OCI-LY7 (cell line): Measurements from ENCODE around the gene TEX12. TPM values are rescaled to one million over a fixed set of nuclear protein-coding genes. Genes with fewer than 3 reads are reported as not detected.

ENCODE experiments used
- BruUV-seq: library from RNA; stranded (reverse); fragments of 400-500 nt; replicated peaks from 2 replicates; lab custom pipeline; 2021; lab: Mats Ljungman, UMichigan
- CTCF ChIA-PET: fragments of 300-600 bp; sonication (Branson Sonifier 250); formaldehyde crosslinking; loops from one replicate; lab custom pipeline; 2022; ENCODE audit warnings: antibody characterized with exemption; ENCODE audit not compliant: unreplicated experiment; lab: Charles Lee
- POLR2A ChIA-PET: fragments of 300-600 bp; sonication (Branson Sonifier 250); formaldehyde crosslinking; loops from one replicate; lab custom pipeline; 2022; ENCODE audit warnings: antibody characterized with exemption; lab: Charles Lee
- DNase-seq: peaks from one replicate; pipeline ENCODE4 v3.0.0-alpha.2; 2015; ENCODE audit warnings: low spot score
- H2AFZ ChIP-seq: fragments of 200-600 bp; sonication (generic), shearing (Covaris generic); 2 replicates; pipeline ENCODE4 v1.6.1; 2014; ENCODE audit warnings: mild to moderate bottlenecking, antibody characterized with exemption, low read length, moderate library complexity
- H3K27ac ChIP-seq: fragments of 200-600 bp; sonication (generic); 2 replicates; pipeline ENCODE4 v1.5.1; 2014; ENCODE audit warnings: mixed run types, low read depth, mild to moderate bottlenecking, moderate library complexity, low read length, inconsistent platforms; ENCODE audit not compliant: poor library complexity, severe bottlenecking
- H3K36me3 ChIP-seq: fragments of 200-600 bp; sonication (generic); 2 replicates; pipeline ENCODE4 v1.6.1; 2014; ENCODE audit warnings: mild to moderate bottlenecking, antibody characterized with exemption, low read length, moderate library complexity, mixed read lengths; ENCODE audit not compliant: insufficient read depth
- H3K4me1 ChIP-seq: fragments of 200-600 bp; sonication (generic); 2 replicates; pipeline ENCODE4 v1.5.1; 2014; ENCODE audit warnings: mild to moderate bottlenecking, low read length; ENCODE audit not compliant: insufficient read depth, poor library complexity, severe bottlenecking
- H3K4me2 ChIP-seq: fragments of 200-600 bp; sonication (generic); 2 replicates; pipeline ENCODE4 v1.6.1; 2014; ENCODE audit warnings: mild to moderate bottlenecking, low read length
- H3K4me3 ChIP-seq: fragments of 200-600 bp; sonication (generic); 2 replicates; pipeline ENCODE4 v1.5.1; 2014; ENCODE audit warnings: mild to moderate bottlenecking, low read depth, low read length; ENCODE audit not compliant: poor library complexity, severe bottlenecking
- H3K79me2 ChIP-seq: fragments of 200-600 bp; sonication (generic); 2 replicates; pipeline ENCODE4 v1.6.1; 2016; ENCODE audit warnings: low read depth, mild to moderate bottlenecking, low read length, moderate library complexity, mixed read lengths; ENCODE audit not compliant: insufficient read depth
- H3K9me2 ChIP-seq: fragments of 200-600 bp; sonication (generic); 2 replicates; pipeline ENCODE4 v1.6.1; 2016; ENCODE audit warnings: mild to moderate bottlenecking, low read length, mixed read lengths; ENCODE audit not compliant: insufficient read depth
- H3K9me3 ChIP-seq: fragments of 200-600 bp; sonication (generic); 2 replicates; pipeline ENCODE4 v1.6.1; 2014; ENCODE audit warnings: mild to moderate bottlenecking, mixed run types, low read length, mixed read lengths
- H4K20me1 ChIP-seq: fragments of 200-600 bp; sonication (generic); 2 replicates; pipeline ENCODE4 v1.6.1; 2014; ENCODE audit warnings: mild to moderate bottlenecking, antibody characterized with exemption, low read length, moderate library complexity, mixed read lengths; ENCODE audit not compliant: insufficient read depth
- EZH2phosphoT487 ChIP-seq: fragments of 200-600 bp; sonication (generic); IDR thresholded peaks from 2 replicates; pipeline ENCODE4 v1.6.1; 2018; ENCODE audit warnings: low read depth, borderline replicate concordance, mild to moderate bottlenecking, mixed run types, antibody characterized with exemption, low read length, moderate library complexity, mixed read lengths
- intact Hi-C: fragments of 100-400 bp; cut with micrococcal nuclease; formaldehyde crosslinking; loops from one replicate; pipeline ENCODE4 v1.10.0; 2022; ENCODE audit not compliant: unreplicated experiment
- total RNA-seq, 2 experiments: library from RNA; depleted of rRNA in 1 of 2; stranded (reverse); fragments of >200 nt in 1 of 2; shearing (Covaris generic) in 1 of 2; gene quantifications; 2 replicates each; pipeline ENCODE4 v1.2.3, GENCODE V29; 2014 to 2022
- TF ChIP-seq, protein P1 (sequence below): fragments of 200-600 bp; sonication (generic); conservative IDR thresholded peaks from 2 replicates; pipeline ENCODE4 v1.5.1; 2014; ENCODE audit warnings: mild to moderate bottlenecking, antibody characterized with exemption, low read length, moderate library complexity, mixed read lengths

TEX12 gene
- total RNA-seq, 2 experiments from 2014 or later = 0.44 to 0.59 TPM

GRCh38 chr11:112212290-112212689 is 45.1 kb downstream of the TEX12 start:
- intact Hi-C loops = loop anchor here (10.0 kb wide), 1 partner anchor 373 kb away; no protein-coding TSS in a partner anchor
- Histone ChIP-seq H3K27ac (no peak overlapping the region), H2AFZ (no peak overlapping the region), H3K4me2 (no peak overlapping the region), H3K4me3 (no peak overlapping the region), H3K79me2 (no peaks in the 10 kb centered on the region), H3K4me1 (no peaks in the 10 kb centered on the region), H3K9me3 (no peaks in the 10 kb centered on the region), H4K20me1 (no peaks in the 10 kb centered on the region), H3K36me3 (no peaks in the 10 kb centered on the region), H3K9me2 (no peaks in the 10 kb centered on the region)
- no TSS peak for BruUV-seq
- TF ChIP-seq, protein P1, sequence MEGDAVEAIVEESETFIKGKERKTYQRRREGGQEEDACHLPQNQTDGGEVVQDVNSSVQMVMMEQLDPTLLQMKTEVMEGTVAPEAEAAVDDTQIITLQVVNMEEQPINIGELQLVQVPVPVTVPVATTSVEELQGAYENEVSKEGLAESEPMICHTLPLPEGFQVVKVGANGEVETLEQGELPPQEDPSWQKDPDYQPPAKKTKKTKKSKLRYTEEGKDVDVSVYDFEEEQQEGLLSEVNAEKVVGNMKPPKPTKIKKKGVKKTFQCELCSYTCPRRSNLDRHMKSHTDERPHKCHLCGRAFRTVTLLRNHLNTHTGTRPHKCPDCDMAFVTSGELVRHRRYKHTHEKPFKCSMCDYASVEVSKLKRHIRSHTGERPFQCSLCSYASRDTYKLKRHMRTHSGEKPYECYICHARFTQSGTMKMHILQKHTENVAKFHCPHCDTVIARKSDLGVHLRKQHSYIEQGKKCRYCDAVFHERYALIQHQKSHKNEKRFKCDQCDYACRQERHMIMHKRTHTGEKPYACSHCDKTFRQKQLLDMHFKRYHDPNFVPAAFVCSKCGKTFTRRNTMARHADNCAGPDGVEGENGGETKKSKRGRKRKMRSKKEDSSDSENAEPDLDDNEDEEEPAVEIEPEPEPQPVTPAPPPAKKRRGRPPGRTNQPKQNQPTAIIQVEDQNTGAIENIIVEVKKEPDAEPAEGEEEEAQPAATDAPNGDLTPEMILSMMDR = no peak
- no peak for TF ChIP-seq EZH2phosphoT487
- DNase-seq = no peak
- ChIA-PET CTCF (no interaction called here), POLR2A (no interaction called here)

DNA sequence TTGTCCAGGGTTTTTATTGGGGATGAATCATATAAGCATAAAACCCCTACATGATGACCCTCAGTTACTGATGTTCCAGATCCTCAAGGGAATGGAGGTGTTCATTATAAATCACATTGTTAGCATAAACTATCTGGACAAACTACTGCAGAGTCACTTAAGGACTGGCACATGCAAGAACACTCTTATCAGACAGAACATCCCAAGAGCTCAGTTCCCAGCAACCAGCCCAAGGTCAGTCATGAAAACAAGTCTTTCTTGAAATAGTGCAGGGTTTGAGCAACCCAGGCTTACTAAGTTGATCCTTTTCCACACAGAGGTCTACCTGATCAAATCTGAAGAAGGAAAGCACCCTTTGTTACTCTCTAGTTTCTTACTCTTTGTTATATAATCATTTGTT is 45.5 kb downstream of the TEX12 start:
- Histone ChIP-seq H2AFZ (no peak overlapping the region), H3K79me2 (no peaks in the 10 kb centered on the region), H3K4me2 (no peak overlapping the region), H4K20me1 (no peaks in the 10 kb centered on the region), H3K27ac (no peak overlapping the region), H3K4me3 (no peak overlapping the region), H3K9me2 (no peaks in the 10 kb centered on the region), H3K36me3 (no peaks in the 10 kb centered on the region), H3K9me3 (no peaks in the 10 kb centered on the region), H3K4me1 (no peaks in the 10 kb centered on the region)
- no peak for DNase-seq
- intact Hi-C loops = loop anchor here (10.0 kb wide), 1 partner anchor 372 kb away; no protein-coding TSS in a partner anchor
- no TSS peak for BruUV-seq
- TF ChIP-seq, protein P1 = no peak
- TF ChIP-seq EZH2phosphoT487 = no peak
- ChIA-PET POLR2A (no interaction called here), CTCF (no interaction called here)

- no peaks in the 10 kb centered on the region for H3K79me2 ChIP-seq
- CTCF ChIA-PET = no interaction called here
- intact Hi-C loops = loop anchor here (10.0 kb wide), 1 partner anchor 371 kb away; no protein-coding TSS in a partner anchor
- H2AFZ ChIP-seq = no peak overlapping the region
- H3K9me2 ChIP-seq = no peaks in the 10 kb centered on the region
- no peaks in the 10 kb centered on the region for H3K9me3 ChIP-seq
- H3K36me3 ChIP-seq = no peaks in the 10 kb centered on the region
- no peak for DNase-seq
- TF ChIP-seq EZH2phosphoT487 = no peak
- TF ChIP-seq, protein P1 = no peak
- H3K27ac ChIP-seq = no peak overlapping the region
- no TSS peak for BruUV-seq
- H3K4me2 ChIP-seq = no peak overlapping the region
- POLR2A ChIA-PET = interaction anchor here (1.0 kb wide), 1 partner anchor 68 kb away, joined by 3 read pairs; no protein-coding TSS in a partner anchor
- no peaks in the 10 kb centered on the region for H4K20me1 ChIP-seq
- H3K4me3 ChIP-seq = no peak overlapping the region
- no peaks in the 10 kb centered on the region for H3K4me1 ChIP-seq
Observed at GRCh38 chr11:112213753-112214152, 46.6 kb downstream of the TEX12 start.
